ENCODE results near the gene COL12A1.

Gene COL12A1

GRCh38 chr6:75070244-75070643, 135.6 kb downstream of the COL12A1 start:
- no peak overlapping the region for H3K4me3 ChIP-seq
- no peak for DNase-seq (ENCODE audit: low spot score)
- TF ChIP-seq CTCF (IDR thresholded peaks at IDR 0.05), result no peak

GRCh38 chr6:75065523-75065922, 140.3 kb downstream of the COL12A1 start:
- TF ChIP-seq CTCF (IDR thresholded peaks at IDR 0.05), result no peak
- Histone ChIP-seq H3K4me3 (no peak overlapping the region), H3K27ac (no peak overlapping the region)
- DNase-seq (ENCODE audit: low spot score), result no peak

More at GRCh38 chr6:75070244-75070643, 135.6 kb downstream of the COL12A1 start:
- H3K27ac ChIP-seq, result no peak overlapping the region

GRCh38 chr6:75052491-75052890, 153.4 kb downstream of the COL12A1 start:
- no peak for TF ChIP-seq CTCF (IDR thresholded peaks at IDR 0.05)
- H3K4me3 ChIP-seq, result no peak overlapping the region
- no peak overlapping the region for H3K27ac ChIP-seq
- no peak for DNase-seq (ENCODE audit: low spot score)

GRCh38 chr6:75049308-75049707, 156.5 kb downstream of the COL12A1 start:
- H3K27ac ChIP-seq, result no peak overlapping the region
- no peak for TF ChIP-seq CTCF (IDR thresholded peaks at IDR 0.05)
- DNase-seq (ENCODE audit: low spot score), result no peak
- no peak overlapping the region for H3K4me3 ChIP-seq

GRCh38 chr6:75044846-75045245, 161.0 kb downstream of the COL12A1 start:
- Histone ChIP-seq H3K27ac (no peak overlapping the region), H3K4me3 (no peak overlapping the region)
- TF ChIP-seq CTCF (IDR thresholded peaks at IDR 0.05), result no peak
- no peak for DNase-seq (ENCODE audit: low spot score)

GRCh38 chr6:75041381-75041780, 164.5 kb downstream of the COL12A1 start:
- no peak overlapping the region for H3K4me3 ChIP-seq
- H3K27ac ChIP-seq, result no peak overlapping the region
- TF ChIP-seq CTCF (IDR thresholded peaks at IDR 0.05), result no peak
- DNase-seq (ENCODE audit: low spot score), result no peak

Measured in coronary artery (tissue), 2 donors.